HG03159 (cell line): ENCODE results near the gene TRIM5.
"Not testable (repeated sequence)": the region's sequence is repeated elsewhere in the genome, so short reads cannot be mapped to it uniquely, and the experiment has no call there.

Experiments used
- ATAC-seq: cut with Tn5 transposase; IDR thresholded peaks from one replicate; pipeline ENCODE4 v1.9.1; 2021; ENCODE audit warnings: mild to moderate bottlenecking, moderate library complexity; ENCODE audit not compliant: unreplicated experiment

Gene TRIM5, protein sequence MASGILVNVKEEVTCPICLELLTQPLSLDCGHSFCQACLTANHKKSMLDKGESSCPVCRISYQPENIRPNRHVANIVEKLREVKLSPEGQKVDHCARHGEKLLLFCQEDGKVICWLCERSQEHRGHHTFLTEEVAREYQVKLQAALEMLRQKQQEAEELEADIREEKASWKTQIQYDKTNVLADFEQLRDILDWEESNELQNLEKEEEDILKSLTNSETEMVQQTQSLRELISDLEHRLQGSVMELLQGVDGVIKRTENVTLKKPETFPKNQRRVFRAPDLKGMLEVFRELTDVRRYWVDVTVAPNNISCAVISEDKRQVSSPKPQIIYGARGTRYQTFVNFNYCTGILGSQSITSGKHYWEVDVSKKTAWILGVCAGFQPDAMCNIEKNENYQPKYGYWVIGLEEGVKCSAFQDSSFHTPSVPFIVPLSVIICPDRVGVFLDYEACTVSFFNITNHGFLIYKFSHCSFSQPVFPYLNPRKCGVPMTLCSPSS

DNA sequence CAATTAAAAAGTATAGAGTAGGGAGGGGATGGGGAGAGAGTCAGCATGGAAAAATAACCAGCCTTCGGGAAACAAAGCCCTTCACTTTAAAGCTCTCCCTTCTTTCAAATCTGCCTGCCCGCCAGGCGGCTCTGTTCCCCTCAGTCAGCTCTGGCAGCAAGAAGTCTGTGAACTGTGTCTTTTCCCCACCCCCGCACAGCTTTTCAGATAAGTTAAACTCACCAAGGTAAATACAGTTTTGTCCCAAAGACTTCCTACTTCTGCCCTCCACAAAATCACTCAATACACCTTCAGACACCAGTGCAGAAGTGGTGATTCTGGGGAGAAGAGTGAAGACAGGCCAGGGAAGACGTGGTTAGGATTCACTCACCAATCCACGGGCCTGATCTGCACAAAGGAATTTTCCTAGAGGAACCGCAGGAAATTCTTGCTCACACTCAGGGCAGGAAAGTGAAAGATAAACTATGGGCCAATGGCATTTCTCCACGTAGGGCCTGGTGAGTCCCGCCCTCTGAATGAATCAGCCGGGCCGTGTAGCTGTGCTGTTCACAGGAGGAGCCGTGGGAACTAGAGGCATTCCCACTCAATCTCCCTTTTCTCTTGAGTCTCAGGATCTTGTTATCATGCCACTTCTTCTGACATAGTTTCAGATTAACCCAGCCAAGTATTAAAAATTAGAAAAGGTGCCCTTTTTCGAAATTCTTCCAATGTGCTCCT is at the start of gene TRIM5:
Gene TRIM5 (minus strand): TSS at position 429 of the 717 bp plus-strand sequence. CDS start 4,897 bp downstream, outside the sequence.
- peak; percentile 70 for ATAC-seq

GRCh38 chr11:5727691-5728090 is 42.8 kb upstream of the TRIM5 start:
- no peak for ATAC-seq

DNA sequence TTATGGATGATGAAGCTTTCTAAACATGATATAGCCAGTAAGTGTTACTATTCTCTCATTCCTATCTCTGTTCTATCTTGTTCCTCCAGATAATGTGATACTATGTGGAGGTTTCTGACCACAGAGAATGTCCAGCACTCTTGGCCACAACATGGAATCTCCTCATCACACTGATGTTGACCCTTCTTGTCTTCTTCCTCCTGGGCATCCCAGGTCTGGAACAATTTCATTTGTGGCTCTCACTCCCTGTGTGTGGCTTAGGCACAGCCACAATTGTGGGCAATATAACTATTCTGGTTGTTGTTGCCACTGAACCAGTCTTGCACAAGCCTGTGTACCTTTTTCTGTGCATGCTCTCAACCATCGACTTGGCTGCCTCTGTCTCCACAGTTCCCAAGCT is 41.5 kb upstream of the TRIM5 start:
- ATAC-seq: no peak

- ATAC-seq: no peak
These were observed 37.7 kb upstream of the TRIM5 start for GRCh38 chr11:5722622-5723021.

- no peak for ATAC-seq
These were observed 35.0 kb upstream of the TRIM5 start for GRCh38 chr11:5719703-5720495.

- not testable (repeated sequence) for ATAC-seq
These were observed 31.6 kb upstream of the TRIM5 start for GRCh38 chr11:5716518-5716917.

GRCh38 chr11:5713695-5714094 is 28.8 kb upstream of the TRIM5 start:
- no peak for ATAC-seq

DNA sequence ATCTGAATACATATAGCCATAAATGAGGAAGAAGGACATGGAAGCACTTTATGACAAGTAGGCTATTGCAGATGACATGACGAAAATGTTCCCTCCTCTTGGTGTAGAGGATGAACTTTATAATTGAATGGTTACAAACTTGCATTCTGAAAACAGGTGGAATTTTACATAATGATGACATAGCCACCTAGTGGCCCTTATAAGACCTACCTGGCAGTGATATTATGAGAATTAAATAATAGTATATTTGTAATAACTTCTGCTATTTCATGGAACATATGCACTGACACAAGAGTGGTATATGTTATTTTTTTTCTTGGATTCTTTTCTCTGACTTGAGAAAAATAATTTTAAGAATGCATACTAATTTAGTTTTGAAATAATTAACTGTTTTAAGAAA is 27.6 kb upstream of the TRIM5 start:
- peak; percentile 53 for ATAC-seq

GRCh38 chr11:5705688-5706087 is 20.8 kb upstream of the TRIM5 start:
- ATAC-seq: no peak

- peak; percentile 72 for ATAC-seq
These were observed 19.1 kb upstream of the TRIM5 start for GRCh38 chr11:5703741-5704536.

- no peak for ATAC-seq
These were observed 16.2 kb upstream of the TRIM5 start for GRCh38 chr11:5701055-5701577.

DNA sequence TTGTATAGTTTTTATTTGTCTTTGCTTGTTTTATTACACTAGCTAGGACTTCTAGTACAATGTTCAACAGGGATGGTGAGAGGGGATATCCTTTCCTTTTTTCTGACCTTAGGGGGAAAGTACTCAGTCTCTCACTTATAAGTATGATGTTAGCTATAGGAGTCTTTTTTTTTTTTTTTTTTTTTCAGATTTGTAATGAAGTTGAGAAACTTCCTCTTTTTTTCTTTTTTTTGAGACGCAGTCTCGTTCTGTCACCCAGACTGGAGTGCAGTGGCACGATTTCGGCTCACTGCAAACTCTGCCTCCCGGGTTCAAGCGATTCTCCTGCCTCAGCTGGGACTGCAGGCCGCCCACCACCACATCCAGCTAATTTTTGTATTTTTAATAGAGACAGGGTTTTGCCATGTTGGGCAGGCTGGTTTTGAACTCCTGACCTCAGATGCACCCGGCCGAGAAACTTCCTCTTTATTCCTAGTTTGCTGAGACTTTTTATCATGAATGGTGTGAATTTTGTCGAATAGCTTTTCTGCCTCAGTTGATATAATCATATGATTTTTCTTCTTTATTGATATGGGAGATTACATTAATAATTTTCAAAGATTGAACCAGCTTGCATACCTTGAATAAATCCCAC is 15.7 kb upstream of the TRIM5 start:
- ATAC-seq: no peak

DNA sequence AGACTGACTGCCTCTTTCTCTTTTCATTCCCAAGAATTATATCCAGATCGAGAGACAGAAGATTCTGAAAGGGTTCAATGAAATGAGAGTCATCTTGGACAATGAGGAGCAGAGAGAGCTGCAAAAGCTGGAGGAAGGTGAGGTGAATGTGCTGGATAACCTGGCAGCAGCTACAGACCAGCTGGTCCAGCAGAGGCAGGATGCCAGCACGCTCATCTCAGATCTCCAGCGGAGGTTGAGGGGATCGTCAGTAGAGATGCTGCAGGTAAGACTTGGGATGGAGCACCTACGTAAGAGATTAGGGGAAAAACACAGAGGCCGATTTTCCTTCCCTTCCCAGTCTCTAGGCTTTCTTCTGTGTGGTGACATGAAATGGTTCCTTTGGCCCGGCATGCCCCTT is 13.4 kb upstream of the TRIM5 start:
- no peak for ATAC-seq

DNA sequence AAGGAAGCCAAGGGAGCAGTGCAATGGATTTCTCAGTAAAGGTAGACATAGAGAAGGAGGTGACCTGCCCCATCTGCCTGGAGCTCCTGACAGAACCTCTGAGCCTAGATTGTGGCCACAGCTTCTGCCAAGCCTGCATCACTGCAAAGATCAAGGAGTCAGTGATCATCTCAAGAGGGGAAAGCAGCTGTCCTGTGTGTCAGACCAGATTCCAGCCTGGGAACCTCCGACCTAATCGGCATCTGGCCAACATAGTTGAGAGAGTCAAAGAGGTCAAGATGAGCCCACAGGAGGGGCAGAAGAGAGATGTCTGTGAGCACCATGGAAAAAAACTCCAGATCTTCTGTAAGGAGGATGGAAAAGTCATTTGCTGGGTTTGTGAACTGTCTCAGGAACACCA is 11.3 kb upstream of the TRIM5 start:
- no peak for ATAC-seq

- no peak for ATAC-seq
These were observed 10.7 kb upstream of the TRIM5 start for GRCh38 chr11:5695580-5695979.

GRCh38 chr11:5694642-5695041 is 9.8 kb upstream of the TRIM5 start:
- no peak for ATAC-seq

DNA sequence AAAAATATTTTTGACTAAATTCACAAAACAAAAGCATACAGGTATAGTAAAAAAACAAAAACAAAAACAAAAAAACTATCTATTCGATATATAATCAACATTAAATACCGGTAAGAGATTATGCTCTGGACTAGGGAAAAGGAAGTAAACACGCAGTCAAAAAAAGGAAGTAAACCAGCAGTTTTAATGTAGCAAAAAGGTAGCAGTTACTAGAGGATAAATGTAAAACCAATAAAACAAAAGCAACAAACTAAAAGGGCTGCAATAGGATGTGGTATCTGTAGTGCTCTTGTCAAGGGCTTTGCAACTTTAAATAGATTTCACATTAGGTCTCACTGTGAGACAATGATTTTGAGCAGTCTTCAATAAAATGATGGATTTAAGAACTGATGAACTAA is 7.1 kb upstream of the TRIM5 start:
- no peak for ATAC-seq

DNA sequence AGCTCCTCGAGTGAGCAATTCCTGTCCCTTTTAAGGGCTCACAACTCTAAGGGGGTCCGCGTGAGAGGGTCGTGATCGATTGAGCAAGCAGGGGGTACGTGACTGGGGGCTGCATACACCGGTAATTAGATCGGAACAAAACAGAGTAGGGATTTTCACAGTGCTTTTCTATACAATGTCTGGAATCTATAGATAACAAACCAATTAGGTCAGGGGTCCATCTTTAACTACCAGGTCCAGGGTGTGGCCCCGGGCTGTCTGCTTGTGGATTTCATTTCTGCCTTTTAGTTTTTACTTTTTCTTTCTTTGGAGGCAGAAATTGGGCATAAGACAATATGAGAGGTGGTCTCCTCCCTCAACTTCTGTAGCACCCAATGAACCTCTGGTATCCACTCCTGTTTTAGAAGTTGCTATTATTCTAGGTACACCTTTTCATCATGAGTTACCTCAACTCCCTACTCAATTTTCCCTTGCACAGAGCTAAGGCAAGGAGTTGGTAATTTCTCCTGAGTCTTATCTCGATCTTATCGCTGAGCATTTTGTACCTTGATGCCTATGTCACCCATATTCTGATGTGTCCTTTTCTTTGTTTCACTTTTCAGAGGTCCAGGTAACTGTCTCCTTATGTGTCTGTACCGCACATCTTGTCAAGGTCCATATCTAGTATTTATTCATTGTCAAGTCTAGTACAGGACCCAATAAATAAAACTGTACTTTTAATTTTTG is 6.5 kb upstream of the TRIM5 start:
- ATAC-seq: not testable (repeated sequence)

- no peak for ATAC-seq
These were observed 5.9 kb upstream of the TRIM5 start for GRCh38 chr11:5690736-5691135.
